GM18951 (cell line): Measurements from ENCODE around the gene RBBP8NL.

Source experiments
- POLR2A ChIP-seq: IDR thresholded peaks from 4 replicates; pipeline ENCODE4 v1.6.1; 2011; ENCODE audit warnings: mild to moderate bottlenecking; ENCODE audit not compliant: insufficient read length, insufficient read depth; ENCODE audit errors: extremely low read depth
- in situ Hi-C: fragments of 300-500 bp; cut with MboI; formaldehyde crosslinking; loops from one replicate; pipeline ENCODE4 v1.12.0; 2022; ENCODE audit warnings: low sequenced_read_pairs, mixed read lengths, inconsistent platforms; ENCODE audit not compliant: unreplicated experiment

Gene RBBP8NL

DNA sequence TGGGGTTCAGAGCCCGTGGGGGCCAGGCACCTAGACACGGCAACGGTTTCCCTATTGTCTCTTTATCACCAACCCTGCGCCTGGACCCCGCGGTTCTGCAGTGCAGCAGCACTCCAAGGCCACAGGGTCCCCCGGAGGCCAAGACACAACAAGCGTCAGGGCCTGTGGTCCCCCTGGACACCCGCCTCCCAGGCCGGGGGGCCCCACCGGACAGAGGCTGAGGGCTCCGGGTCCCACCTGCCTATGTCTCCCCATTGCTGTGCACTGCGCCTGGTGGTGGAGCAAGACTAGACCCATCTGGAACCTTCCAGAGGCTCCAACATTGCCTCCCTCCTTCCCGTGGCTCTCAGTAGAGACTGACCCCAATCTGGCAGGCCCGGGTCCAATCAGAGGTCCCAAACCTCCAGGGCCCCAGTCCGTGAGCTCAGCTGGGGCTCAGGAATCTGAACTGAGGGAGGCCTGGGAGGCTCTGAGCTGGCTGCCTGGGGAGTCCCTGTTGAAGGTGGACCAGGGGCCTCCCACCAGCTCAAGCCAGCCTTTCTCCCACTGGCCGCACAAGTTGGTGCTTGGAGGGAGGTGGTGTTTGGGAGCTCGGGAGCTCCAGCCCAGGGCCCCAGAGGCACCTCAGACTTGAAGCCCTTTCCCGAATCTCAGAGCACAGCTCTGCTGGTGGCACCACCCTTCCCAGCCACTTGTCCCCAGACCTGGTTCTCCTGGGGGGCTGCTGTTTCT is 39.6 kb upstream of the RBBP8NL start:
- no peak for TF ChIP-seq POLR2A
- in situ Hi-C loops = no loop called here

DNA sequence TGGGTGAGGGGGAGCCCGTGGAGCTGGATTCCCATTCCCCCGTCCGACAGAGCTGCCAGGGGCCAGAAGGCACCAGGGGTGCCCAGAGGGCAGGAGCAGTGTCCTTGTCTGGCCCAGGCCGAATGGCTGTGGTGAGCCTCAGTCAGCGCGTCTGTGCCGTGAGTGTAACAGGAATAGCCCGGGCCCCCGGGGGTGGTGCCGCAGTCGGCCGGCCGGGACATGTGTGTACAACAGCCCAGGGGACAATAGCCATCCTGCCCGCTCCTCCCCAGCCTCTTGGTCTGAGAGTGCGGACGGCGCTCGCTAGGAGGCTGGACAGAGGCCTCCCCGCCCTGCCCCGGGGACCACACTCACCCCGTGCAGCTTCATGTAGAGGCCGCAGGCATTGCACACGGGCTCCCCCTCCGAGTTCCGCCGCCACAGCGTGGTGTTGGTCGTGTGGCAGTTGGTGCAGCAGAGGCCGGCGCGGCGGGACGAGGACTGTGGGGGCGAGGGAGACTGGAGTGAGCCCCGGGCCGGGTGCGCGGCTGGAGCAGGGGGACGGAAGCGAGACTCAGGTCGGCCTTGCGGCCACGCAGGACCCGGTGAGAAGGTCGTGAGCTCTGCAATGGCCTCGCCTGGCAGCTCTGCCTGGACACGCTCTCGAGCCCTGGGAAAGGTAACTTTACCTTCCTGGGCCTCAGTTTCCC is 38.9 kb upstream of the RBBP8NL start:
- no peak for TF ChIP-seq POLR2A
- in situ Hi-C loops = no loop called here

DNA sequence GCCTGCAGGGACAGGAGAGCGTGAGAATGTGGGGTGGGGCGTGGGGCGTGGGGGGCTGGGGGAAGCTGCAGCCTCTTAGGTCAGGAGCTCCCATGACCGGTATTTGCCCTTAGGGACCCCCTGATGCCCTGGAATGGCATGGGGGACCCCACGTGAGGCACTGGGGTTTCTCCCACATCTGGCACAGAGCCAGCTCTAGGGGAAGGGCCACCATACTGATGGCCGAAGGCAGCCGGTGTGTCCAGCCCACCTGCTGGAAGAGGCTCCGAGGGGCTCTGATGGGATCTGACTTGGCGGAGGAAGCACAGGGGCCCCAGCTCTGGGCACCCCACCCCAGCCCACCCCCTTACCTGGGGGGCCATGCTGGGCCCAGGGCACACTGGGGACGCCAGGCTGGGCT is 37.7 kb upstream of the RBBP8NL start:
- TF ChIP-seq POLR2A = no peak
- in situ Hi-C loops = no loop called here

DNA sequence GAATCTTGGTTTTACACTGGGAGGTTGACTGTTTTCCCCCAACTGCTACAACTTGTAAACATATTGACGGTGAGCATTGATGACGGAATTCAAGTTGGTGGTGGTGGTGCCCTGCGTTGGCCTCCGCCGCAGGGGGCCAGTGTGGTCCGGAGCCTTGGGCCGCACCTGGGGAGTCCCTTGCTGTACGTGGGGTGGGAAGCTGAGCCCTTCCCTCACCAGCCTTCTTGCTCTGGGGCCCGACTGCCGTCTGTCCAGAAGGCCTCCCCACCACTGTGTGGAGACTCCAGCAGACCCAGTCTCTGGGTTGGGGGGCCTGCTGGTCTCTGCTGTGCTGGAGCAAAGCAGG is 37.1 kb upstream of the RBBP8NL start:
- no peak for TF ChIP-seq POLR2A
- in situ Hi-C loops = no loop called here

DNA sequence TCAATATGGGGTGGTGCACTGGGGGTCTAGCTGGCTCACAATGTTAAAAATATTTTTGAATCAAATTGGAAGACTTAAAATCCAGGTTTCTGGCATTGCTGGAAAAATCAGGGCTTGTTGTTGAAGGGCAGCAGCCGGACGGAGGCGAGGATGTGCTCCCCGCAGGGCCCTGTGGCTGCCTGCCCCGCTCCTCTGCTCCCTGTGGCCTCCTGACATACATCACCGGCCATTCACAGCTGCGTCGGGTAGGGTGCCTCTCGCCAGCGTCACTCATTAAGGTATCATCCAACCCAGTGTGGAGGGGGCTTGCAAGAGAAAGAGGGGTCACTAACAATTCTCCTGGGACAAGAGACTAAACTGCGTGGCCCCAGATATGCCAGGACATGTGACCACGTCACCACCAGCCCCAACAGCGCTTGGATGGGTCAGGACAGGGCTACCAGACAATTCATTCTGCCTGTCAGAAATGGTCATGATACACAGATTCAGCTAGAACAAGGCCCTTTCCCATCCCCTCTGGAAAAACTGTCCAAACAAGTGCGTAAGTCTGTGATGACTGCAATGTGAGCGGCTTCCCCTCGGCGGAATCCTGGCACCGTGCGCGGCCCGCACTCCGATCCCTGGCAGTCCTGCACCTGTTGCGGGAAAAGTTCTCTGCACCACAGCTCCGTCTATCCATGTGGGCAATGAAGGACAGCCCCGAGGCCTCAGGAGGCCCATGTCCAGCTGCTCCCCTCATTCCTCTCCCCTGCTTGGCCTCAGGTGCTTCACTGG is 36.5 kb upstream of the RBBP8NL start:
- in situ Hi-C loops = no loop called here
- no peak for TF ChIP-seq POLR2A

DNA sequence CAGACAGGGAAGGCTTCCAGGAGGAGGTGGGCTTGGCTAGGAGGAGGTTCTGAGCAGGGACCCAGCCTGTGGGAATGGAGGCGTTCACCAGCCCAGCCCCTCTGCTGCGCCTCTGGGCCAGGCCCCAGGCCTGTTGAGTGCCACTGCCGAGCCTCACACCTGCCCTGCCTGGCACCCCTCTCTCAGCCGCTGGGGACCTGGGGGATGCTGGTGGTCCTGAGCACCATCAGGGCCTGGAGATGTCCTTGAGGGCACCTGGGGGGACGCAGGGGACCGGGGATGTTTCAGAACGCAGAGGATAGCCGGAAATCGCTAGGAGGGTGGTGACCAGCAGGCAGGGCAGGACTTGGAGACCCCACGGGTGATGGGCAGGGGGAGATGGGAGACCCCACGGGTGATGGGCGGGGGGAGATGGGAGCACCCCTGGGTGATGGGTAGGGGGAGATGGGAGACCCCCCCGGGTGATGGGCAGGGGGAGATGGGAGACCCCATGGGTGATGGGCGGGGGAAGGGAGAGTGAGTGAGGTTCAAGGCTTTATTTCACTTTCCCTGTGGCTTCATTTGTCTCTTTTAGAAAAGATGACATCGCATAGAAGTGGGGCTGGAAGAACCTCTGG is 35.7 kb upstream of the RBBP8NL start:
- TF ChIP-seq POLR2A = no peak
- in situ Hi-C loops = no loop called here

DNA sequence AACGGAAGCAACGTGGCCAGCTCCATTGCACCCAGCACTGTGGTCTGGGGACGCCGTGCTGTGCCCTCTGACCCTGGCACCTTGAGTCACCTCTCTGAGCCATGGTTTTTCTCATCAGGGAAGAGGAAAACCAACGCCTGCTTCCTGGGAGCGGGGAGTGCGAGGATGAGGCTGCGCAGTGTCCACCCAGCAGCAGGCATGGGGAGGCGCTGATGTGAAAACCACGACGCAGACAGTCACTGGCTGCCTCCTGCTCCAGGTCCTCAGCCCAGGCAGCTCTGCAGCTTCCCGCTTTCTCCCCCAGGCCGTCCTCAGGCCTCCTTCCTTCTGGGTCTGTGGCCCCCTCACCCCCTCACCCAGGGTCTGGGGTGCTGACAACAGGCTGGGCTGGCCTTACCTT is 34.5 kb upstream of the RBBP8NL start:
- TF ChIP-seq POLR2A = no peak
- in situ Hi-C loops = no loop called here

DNA sequence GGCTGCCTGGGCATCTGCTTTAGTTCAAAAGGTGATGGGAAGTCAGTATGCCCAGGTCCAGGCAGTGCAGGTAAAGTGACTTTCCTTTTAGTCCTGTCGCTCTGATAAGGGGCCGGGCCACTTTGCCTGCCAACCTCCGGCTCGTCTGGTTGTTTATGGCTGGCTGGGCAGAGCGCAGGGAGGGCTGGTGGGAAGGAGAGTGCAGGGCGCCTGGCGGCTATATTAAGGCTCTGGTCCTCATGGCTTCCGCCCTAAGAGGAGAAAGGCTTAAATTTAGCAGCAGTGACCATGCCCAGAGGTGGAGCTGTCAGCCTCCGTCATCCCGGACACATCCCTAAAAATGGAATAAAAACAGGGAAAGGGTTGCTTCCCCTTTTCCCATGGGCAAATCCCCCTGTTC is 33.8 kb upstream of the RBBP8NL start:
- in situ Hi-C loops = no loop called here
- no peak for TF ChIP-seq POLR2A

DNA sequence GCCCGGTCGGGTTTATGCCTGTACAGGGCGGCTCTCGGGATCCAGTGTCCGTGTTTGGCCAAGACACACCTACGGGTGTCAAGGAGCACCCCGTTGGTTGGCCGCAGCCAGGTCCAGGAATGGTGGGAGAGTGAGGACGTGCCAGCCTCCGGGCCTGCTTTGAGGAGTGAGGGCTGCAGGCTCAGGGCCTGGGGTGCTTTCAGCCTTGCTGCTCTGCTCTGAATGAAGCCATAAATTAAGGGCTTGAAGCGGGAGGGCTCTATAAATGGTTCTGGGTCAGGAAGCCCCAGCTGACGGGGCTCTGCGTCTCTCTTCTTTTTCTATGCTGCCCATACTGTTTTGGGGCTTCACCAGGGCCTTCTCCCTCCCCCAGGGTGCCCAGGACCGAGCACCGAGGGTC is 33.3 kb upstream of the RBBP8NL start:
- TF ChIP-seq POLR2A = no peak
- in situ Hi-C loops = no loop called here

DNA sequence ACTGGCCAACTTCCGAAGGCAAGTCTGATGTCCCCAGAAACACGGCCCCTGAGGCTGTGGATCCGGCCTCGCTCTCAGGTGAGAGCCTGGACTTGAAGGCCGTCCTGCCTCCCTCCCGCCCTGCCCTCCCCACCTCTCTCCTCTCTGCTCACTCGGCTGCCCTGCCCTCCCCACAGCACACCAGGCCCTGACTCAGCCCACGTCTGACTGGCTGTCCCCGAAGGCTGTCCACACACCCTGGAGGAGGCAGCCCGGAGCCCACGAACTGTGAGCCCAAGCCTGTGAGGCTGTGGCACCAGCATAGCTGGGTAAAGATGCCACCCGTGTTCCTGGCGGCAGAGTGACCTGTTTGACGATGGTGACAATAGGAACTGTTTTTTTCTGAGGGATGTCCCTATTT is 32.1 kb upstream of the RBBP8NL start:
- in situ Hi-C loops = no loop called here
- TF ChIP-seq POLR2A = no peak

DNA sequence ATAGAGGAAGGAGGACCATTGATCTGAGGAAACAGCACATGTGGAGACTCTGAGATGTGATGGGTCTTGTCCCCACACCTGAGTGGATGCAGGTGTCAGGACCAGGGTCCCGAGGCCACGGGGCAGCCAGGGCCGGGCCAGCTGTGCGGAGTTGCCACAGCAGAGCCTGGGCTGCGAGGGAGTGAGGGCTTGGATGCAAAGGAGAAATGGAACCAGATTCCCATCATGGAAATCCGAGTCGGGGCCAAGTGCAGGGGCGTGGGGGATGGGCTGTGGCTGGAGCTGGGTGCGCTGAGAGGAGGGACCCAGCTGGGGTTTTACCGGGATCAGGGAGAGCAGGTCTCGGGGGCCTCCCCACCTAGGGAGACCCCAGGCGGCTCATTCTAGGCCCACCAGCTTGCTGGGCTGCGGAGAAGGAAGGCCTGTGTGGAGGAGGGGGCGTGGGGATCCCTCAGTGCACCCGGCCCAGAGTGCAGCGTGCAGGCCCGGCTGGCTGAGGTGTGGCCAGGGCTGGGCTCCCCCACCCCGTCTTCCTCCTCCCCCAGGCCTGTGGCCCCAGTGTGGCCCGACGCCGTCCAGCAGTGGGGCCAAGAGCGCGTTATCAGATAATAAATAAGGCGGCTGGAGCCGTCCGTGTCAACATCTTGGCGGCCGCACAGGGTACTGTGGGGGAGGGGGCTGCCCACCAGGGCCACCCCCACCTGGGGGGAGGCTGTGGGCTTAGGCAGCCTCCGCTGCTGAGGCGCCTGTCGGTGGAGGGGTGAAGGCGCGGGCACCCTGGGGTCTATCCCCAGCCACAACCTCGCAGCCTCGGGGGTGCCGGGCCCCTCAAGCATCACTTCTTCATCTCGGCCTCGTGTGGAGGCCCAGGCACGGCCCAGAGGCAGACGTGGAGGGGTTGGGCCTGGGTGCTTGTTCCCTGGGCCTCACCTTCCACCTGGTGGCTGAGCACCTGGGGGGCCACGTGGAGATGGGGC is 31.2 kb upstream of the RBBP8NL start:
- no peak for TF ChIP-seq POLR2A
- in situ Hi-C loops = no loop called here

DNA sequence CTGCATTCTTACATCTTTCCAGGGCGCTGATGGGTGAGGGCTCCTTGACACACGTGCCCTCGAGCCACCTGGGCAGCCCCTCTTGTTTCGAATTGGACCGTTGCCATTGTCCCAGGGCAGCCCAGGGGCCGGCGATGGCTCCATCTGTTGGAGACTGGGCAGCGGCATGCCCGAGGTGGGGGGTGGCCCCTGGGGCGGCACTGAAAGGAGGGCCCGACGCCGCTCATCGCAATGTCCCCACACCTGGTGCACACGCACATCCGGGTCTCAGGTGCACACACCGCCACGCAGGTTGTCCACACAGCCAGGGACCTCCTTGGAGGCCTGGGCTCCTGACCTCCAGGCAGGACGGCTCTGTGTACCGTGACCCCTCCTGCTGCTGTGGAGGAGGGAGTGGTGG is 30.5 kb upstream of the RBBP8NL start:
- no peak for TF ChIP-seq POLR2A
- in situ Hi-C loops = no loop called here
